Osteoblast (primary cell): ENCODE data around the gene ALDH1B1. TPM values are rescaled to one million over a fixed set of nuclear protein-coding genes. Genes with fewer than 3 reads are reported as not detected.

ENCODE experiments used
- DNase-seq: peaks from one replicate; pipeline ENCODE4 v3.0.0; 2011; ENCODE audit warnings: low spot score, mixed read lengths; ENCODE audit not compliant: insufficient read length; ENCODE audit errors: missing footprints
- H2AFZ ChIP-seq: 2 replicates; pipeline ENCODE4 v1.6.0; 2011; ENCODE audit warnings: mild to moderate bottlenecking, low read length
- H3K27ac ChIP-seq: 2 replicates; pipeline ENCODE4 v1.5.1; 2011; ENCODE audit warnings: mild to moderate bottlenecking, low read depth, low read length, moderate library complexity
- H3K27me3 ChIP-seq: 2 replicates; pipeline ENCODE4 v1.6.0; 2012; ENCODE audit warnings: mild to moderate bottlenecking, control low read depth, inconsistent platforms, low read length, moderate library complexity; ENCODE audit not compliant: insufficient read depth
- H3K36me3 ChIP-seq: 2 replicates; pipeline ENCODE4 v1.5.1; 2011; ENCODE audit warnings: mild to moderate bottlenecking, low read length, control low read depth, moderate library complexity; ENCODE audit not compliant: insufficient read depth
- H3K4me1 ChIP-seq: 2 replicates; pipeline ENCODE4 v1.5.1; 2011; ENCODE audit warnings: mild to moderate bottlenecking, low read length, control low read depth, moderate library complexity; ENCODE audit not compliant: insufficient read depth
- H3K4me2 ChIP-seq: 2 replicates; pipeline ENCODE4 v1.6.0; 2011; ENCODE audit warnings: mild to moderate bottlenecking, low read length; ENCODE audit not compliant: insufficient read depth
- H3K4me3 ChIP-seq: fragments of 200-600 bp; sonication (generic); 3 replicates; pipeline ENCODE4 v1.5.1; 2012; ENCODE audit warnings: mild to moderate bottlenecking, low read length, inconsistent platforms; ENCODE audit not compliant: insufficient read depth
- H3K79me2 ChIP-seq: 2 replicates; pipeline ENCODE4 v1.6.0; 2012; ENCODE audit warnings: mild to moderate bottlenecking, low read length, control low read depth, inconsistent platforms; ENCODE audit not compliant: insufficient read depth
- H3K9me3 ChIP-seq: 2 replicates; pipeline ENCODE4 v1.5.1; 2011; ENCODE audit warnings: low read depth, low read length, control low read depth
- H4K20me1 ChIP-seq: 2 replicates; pipeline ENCODE4 v1.6.0; 2012; ENCODE audit warnings: mild to moderate bottlenecking, low read length, control low read depth; ENCODE audit not compliant: insufficient read depth
- total RNA-seq: library from RNA; depleted of rRNA; stranded (reverse); fragments of >200 nt; gene quantifications from 2 replicates; pipeline ENCODE4 v1.2.3, GENCODE V29; 2012
- TF ChIP-seq, protein P1 (sequence below): IDR thresholded peaks from 2 replicates; pipeline ENCODE4 v1.5.1; 2011; ENCODE audit warnings: mild to moderate bottlenecking, low read depth, low read length, moderate library complexity; ENCODE audit errors: extremely low read depth

The ALDH1B1 gene
- total RNA-seq, 1 donor, result 38.0 TPM

DNA sequence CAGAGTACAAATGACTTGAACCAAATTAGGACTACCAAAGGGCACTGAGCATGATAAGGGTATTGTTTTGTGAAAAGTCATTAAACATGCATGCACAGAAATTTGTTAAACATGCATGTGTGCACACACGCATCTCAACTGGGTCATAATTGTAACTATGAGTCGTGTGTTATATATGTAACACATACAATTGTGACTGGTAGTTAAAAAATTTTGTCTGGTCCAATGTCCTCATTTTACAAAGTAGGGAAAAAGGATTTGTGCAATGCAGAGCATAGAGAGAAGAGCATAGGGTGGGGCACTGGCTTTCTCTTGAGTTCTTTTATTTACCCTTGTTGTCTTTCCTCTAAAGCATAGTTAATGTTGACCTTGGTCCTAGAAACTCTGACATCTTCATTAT is 51.1 kb downstream of the ALDH1B1 start:
- Histone ChIP-seq H3K4me3 (no peak overlapping the region), H3K36me3 (no peaks in the 10 kb centered on the region), H3K4me2 (no peak overlapping the region), H3K27ac (no peak overlapping the region), H3K9me3 (no peaks in the 10 kb centered on the region), H3K79me2 (no peaks in the 10 kb centered on the region), H3K27me3 (no peaks in the 10 kb centered on the region), H4K20me1 (no peaks in the 10 kb centered on the region), H3K4me1 (no peaks in the 10 kb centered on the region), H2AFZ (no peak overlapping the region)
- TF ChIP-seq, protein P1, sequence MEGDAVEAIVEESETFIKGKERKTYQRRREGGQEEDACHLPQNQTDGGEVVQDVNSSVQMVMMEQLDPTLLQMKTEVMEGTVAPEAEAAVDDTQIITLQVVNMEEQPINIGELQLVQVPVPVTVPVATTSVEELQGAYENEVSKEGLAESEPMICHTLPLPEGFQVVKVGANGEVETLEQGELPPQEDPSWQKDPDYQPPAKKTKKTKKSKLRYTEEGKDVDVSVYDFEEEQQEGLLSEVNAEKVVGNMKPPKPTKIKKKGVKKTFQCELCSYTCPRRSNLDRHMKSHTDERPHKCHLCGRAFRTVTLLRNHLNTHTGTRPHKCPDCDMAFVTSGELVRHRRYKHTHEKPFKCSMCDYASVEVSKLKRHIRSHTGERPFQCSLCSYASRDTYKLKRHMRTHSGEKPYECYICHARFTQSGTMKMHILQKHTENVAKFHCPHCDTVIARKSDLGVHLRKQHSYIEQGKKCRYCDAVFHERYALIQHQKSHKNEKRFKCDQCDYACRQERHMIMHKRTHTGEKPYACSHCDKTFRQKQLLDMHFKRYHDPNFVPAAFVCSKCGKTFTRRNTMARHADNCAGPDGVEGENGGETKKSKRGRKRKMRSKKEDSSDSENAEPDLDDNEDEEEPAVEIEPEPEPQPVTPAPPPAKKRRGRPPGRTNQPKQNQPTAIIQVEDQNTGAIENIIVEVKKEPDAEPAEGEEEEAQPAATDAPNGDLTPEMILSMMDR, result no peak
- DNase-seq, result no peak

DNA sequence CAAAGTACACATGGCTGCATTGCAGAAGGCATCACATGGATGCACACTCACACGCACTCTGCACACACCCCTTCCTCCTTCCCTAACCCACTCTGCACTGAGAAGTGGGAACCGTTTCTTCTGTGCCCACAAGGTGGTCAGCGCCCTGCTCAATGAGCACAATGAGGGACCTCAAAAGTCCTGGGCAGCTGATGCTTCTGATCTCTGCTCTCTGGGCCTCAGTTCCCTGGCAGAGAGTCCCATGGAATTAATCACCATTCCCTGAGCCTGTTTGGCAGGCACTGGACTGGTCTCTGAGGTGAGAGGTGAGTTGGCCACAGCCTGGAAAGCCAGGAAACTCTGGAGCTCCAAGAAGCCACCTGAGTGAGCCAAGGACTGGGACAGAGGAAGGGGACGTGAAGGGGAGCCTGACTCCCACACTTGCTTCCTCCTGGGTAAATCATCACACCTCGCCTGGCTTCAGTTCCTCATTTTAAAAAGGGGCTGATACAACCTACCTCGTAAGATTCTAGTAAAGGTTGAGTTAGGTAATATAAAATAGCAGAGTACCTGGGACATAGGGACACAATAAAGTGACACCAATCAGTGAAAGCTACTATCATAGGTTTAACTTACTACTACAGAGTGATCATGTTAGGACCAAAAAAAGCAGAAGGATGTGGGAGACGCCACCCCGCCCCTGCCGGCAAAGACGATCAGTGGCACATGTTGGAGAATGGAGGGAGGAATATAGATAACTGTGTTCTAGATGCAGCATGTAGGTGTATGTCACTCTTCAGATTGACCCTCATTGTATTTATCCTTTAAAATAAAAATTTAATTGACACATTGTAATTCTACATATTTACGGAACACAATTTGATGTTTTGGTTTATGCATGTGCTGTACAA is 52.9 kb downstream of the ALDH1B1 start:
- no peaks in the 10 kb centered on the region for H3K4me1 ChIP-seq
- H2AFZ ChIP-seq, result no peak overlapping the region
- TF ChIP-seq, protein P1, result no peak

DNA sequence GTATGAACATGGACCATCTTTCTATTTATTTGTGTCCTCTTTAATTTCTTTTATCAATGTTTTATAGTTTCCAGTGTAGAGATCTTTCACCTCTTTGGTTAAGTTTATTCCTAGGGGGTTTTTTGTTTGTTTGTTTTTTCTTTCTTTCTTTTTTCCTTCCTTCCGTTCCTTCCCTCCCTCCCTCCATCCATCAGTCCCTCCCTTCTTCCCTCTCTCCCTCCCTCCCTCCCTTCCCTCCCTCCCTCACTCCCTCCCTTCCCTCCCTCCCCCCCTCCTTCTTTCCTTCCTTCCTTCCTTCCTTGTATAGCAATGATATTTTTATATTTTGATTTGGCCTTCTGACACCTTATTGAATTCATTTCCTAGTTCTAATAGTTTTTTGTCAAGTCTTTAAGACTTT is 55.2 kb downstream of the ALDH1B1 start:
- Histone ChIP-seq H3K4me1 (no peaks in the 10 kb centered on the region), H2AFZ (no peak overlapping the region), H3K4me2 (no peak overlapping the region), H3K27ac (no peak overlapping the region), H3K27me3 (no peaks in the 10 kb centered on the region), H3K4me3 (no peak overlapping the region), H3K36me3 (no peaks in the 10 kb centered on the region), H3K9me3 (no peaks in the 10 kb centered on the region), H4K20me1 (no peaks in the 10 kb centered on the region), H3K79me2 (no peaks in the 10 kb centered on the region)
- DNase-seq, result no peak
- TF ChIP-seq, protein P1, result no peak

More for the DNA sequence above, 52.9 kb downstream of the ALDH1B1 start:
- H4K20me1 ChIP-seq, result no peaks in the 10 kb centered on the region
- H3K79me2 ChIP-seq, result no peaks in the 10 kb centered on the region
- H3K4me3 ChIP-seq, result no peak overlapping the region
- no peak overlapping the region for H3K27ac ChIP-seq
- no peaks in the 10 kb centered on the region for H3K27me3 ChIP-seq
- DNase-seq, result no peak
- no peaks in the 10 kb centered on the region for H3K36me3 ChIP-seq
- no peak overlapping the region for H3K4me2 ChIP-seq
- no peaks in the 10 kb centered on the region for H3K9me3 ChIP-seq

Other genes with a start within 250 kb of the ALDH1B1 start
- gene IGFBPL1, start 31.8 kb downstream of the ALDH1B1 start, total RNA-seq, result 0.36 TPM in 1 of 2 replicates, not detected in the other
- under 0.01 TPM in 1 of 2 replicates, not detected in the other for gene ANKRD18A, start 227.9 kb downstream of the ALDH1B1 start, total RNA-seq